C4-2B (cell line): ENCODE data around the gene ACCS.

Source experiments
- H3K27ac ChIP-seq: fragments of 450-650 bp; 2 replicates; pipeline ENCODE4 v1.5.1; 2017
- CTCF ChIP-seq: fragments of 450-650 bp; conservative IDR thresholded peaks from 2 replicates; pipeline ENCODE4 v1.5.1; 2017; ENCODE audit warnings: mild to moderate bottlenecking
- ZFX ChIP-seq: fragments of 450-650 bp; IDR thresholded peaks from 2 replicates; pipeline ENCODE4 v1.6.1; 2017

Gene ACCS

GRCh38 chr11:44066732-44067141 lies 667 bp downstream of the ACCS start:
- no peak overlapping the region for H3K27ac ChIP-seq
- TF ChIP-seq CTCF = no peak
- TF ChIP-seq ZFX = no peak

- no peak overlapping the region for H3K27ac ChIP-seq
- TF ChIP-seq CTCF = no peak
- no peak for TF ChIP-seq ZFX
These were observed 1.2 kb downstream of the ACCS start for GRCh38 chr11:44067266-44067665.

GRCh38 chr11:44068180-44068579 lies 2.1 kb downstream of the ACCS start:
- no peak overlapping the region for H3K27ac ChIP-seq
- TF ChIP-seq ZFX = no peak
- TF ChIP-seq CTCF = no peak

GRCh38 chr11:44071157-44071556 lies 5.1 kb downstream of the ACCS start:
- TF ChIP-seq ZFX (no peak), CTCF (no peak)
- no peak overlapping the region for H3K27ac ChIP-seq

- H3K27ac ChIP-seq = no peak overlapping the region
- TF ChIP-seq CTCF = no peak
- no peak for TF ChIP-seq ZFX
These were observed 6.9 kb downstream of the ACCS start for GRCh38 chr11:44072757-44073658.

- no peak for TF ChIP-seq ZFX
- TF ChIP-seq CTCF = no peak
- H3K27ac ChIP-seq = no peak overlapping the region
These were observed 12.7 kb downstream of the ACCS start for GRCh38 chr11:44078794-44079193.

GRCh38 chr11:44079376-44079775 lies 13.3 kb downstream of the ACCS start:
- H3K27ac ChIP-seq = no peak overlapping the region
- TF ChIP-seq CTCF = no peak
- TF ChIP-seq ZFX = no peak
